Measurements from ENCODE around the gene SPANXA2. TPM values are rescaled to one million over a fixed set of nuclear protein-coding genes. Genes with fewer than 3 reads are reported as not detected.

The SPANXA2 gene
- total RNA-seq, 1 experiment from 2014 or later = not detected

- CTCF ChIA-PET = no interaction called here
Observed at GRCh38 chrX:141632124-141632523, 42.6 kb downstream of the SPANXA2 start.

GRCh38 chrX:141638550-141638949 lies 49.0 kb downstream of the SPANXA2 start:
- Mint-ChIP-seq H3K27ac (no peak overlapping the region), H3K27me3 (ENCODE audit: low read depth) (no peaks in the 10 kb centered on the region), H3K4me3 (no peak overlapping the region), H3K4me1 (peaks cover 5% of the 10 kb centered on the region; the same call in 1 of the 2 replicates), H3K36me3 (peaks cover 4% of the 10 kb centered on the region; the same call in 1 of the 2 replicates), H3K9me3 (peaks cover 26% of the 10 kb centered on the region)
- TF ChIP-seq JAZF1 (CRISPR knock-in tag; IDR thresholded peaks at IDR 0.05) (no peak), GTF2I (CRISPR knock-in tag; conservative IDR thresholded peaks at IDR 0.05) (no peak), IRF2 (CRISPR knock-in tag; IDR thresholded peaks at IDR 0.05; ENCODE audit: borderline replicate concordance, low read depth) (no peak), ZSCAN18 (CRISPR knock-in tag; IDR thresholded peaks at IDR 0.05) (no peak), ZBTB21 (CRISPR knock-in tag; IDR thresholded peaks at IDR 0.05; ENCODE audit: borderline replicate concordance) (no peak), MXD4 (CRISPR knock-in tag; IDR thresholded peaks at IDR 0.05; ENCODE audit: borderline replicate concordance) (no peak)
- TF ChIP-seq, protein P1, sequence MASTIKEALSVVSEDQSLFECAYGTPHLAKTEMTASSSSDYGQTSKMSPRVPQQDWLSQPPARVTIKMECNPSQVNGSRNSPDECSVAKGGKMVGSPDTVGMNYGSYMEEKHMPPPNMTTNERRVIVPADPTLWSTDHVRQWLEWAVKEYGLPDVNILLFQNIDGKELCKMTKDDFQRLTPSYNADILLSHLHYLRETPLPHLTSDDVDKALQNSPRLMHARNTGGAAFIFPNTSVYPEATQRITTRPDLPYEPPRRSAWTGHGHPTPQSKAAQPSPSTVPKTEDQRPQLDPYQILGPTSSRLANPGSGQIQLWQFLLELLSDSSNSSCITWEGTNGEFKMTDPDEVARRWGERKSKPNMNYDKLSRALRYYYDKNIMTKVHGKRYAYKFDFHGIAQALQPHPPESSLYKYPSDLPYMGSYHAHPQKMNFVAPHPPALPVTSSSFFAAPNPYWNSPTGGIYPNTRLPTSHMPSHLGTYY (CRISPR knock-in tag; IDR thresholded peaks at IDR 0.05) = no peak
- TF ChIP-seq, protein P2, sequence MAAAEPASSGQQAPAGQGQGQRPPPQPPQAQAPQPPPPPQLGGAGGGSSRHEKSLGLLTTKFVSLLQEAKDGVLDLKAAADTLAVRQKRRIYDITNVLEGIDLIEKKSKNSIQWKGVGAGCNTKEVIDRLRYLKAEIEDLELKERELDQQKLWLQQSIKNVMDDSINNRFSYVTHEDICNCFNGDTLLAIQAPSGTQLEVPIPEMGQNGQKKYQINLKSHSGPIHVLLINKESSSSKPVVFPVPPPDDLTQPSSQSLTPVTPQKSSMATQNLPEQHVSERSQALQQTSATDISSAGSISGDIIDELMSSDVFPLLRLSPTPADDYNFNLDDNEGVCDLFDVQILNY (CRISPR knock-in tag; IDR thresholded peaks at IDR 0.05) = no peak
- TF ChIP-seq, protein P3, sequence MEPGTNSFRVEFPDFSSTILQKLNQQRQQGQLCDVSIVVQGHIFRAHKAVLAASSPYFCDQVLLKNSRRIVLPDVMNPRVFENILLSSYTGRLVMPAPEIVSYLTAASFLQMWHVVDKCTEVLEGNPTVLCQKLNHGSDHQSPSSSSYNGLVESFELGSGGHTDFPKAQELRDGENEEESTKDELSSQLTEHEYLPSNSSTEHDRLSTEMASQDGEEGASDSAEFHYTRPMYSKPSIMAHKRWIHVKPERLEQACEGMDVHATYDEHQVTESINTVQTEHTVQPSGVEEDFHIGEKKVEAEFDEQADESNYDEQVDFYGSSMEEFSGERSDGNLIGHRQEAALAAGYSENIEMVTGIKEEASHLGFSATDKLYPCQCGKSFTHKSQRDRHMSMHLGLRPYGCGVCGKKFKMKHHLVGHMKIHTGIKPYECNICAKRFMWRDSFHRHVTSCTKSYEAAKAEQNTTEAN (CRISPR knock-in tag; IDR thresholded peaks at IDR 0.05) = no peak
- TF ChIP-seq, protein P4, sequence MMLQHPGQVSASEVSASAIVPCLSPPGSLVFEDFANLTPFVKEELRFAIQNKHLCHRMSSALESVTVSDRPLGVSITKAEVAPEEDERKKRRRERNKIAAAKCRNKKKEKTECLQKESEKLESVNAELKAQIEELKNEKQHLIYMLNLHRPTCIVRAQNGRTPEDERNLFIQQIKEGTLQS (CRISPR knock-in tag; conservative IDR thresholded peaks at IDR 0.05) = no peak
- DNase-seq (ENCODE audit: low spot score) = no peak
- ChIA-PET CTCF (no interaction called here), POLR2A (no interaction called here)
- ATAC-seq = no peak

More at GRCh38 chrX:141632124-141632523, 42.6 kb downstream of the SPANXA2 start:
- DNase-seq (ENCODE audit: low spot score) (no peak), ATAC-seq (no peak)
- no peak for TF ChIP-seq CBFB (CRISPR knock-in tag; IDR thresholded peaks at IDR 0.05; ENCODE audit: low read depth)
- no peak for TF ChIP-seq TP53 (CRISPR knock-in tag; IDR thresholded peaks at IDR 0.05)
- TF ChIP-seq MYBL2 (CRISPR knock-in tag; IDR thresholded peaks at IDR 0.05) = no peak
- no peak for TF ChIP-seq SMAD4 (CRISPR knock-in tag; IDR thresholded peaks at IDR 0.05)
- no peak overlapping the region for H3K27ac Mint-ChIP-seq
- peaks cover 49% of the 10 kb centered on the region for H3K9me3 Mint-ChIP-seq
- no peak overlapping the region for H3K4me3 Mint-ChIP-seq
- POLR2A ChIA-PET = no interaction called here
- H3K27me3 Mint-ChIP-seq (ENCODE audit: low read depth) = no peaks in the 10 kb centered on the region
- H3K36me3 Mint-ChIP-seq = peaks cover 22% of the 10 kb centered on the region
- no peaks in the 10 kb centered on the region for H3K4me1 Mint-ChIP-seq

Other genes with a start within 250 kb of the SPANXA2 start
- gene SPANXA1, start 5.0 kb upstream of the SPANXA2 start, total RNA-seq (2021) = not detected in 3 replicates
- gene SPANXD, start 109.0 kb downstream of the SPANXA2 start, total RNA-seq (2021) = not detected in 3 replicates
- not detected in 3 replicates for gene MAGEC3, start 248.6 kb downstream of the SPANXA2 start, total RNA-seq (2021)